SJCRH30 (cell line): ENCODE data around the gene THSD7B. TPM values are rescaled to one million over a fixed set of nuclear protein-coding genes. Genes with fewer than 3 reads are reported as not detected.
"Not testable (repeated sequence)": the region's sequence is repeated elsewhere in the genome, so short reads cannot be mapped to it uniquely, and the experiment has no call there.

Experiments
- DNase-seq, 2 experiments: peaks; one replicate each; pipeline ENCODE4 v3.0.0-alpha.2; 2015 to 2020
- H3K27ac ChIP-seq: fragments of 250-450 bp; sonication (Bioruptor Pico); 2 replicates; pipeline ENCODE4 v1.5.1; 2020; ENCODE audit warnings: mild to moderate bottlenecking, moderate library complexity
- H3K27me3 ChIP-seq: fragments of 250-450 bp; sonication (Bioruptor Pico); 2 replicates; pipeline ENCODE4 v1.5.1; 2020; ENCODE audit warnings: mild to moderate bottlenecking, moderate library complexity
- H3K36me3 ChIP-seq: fragments of 250-450 bp; sonication (Bioruptor Pico); 2 replicates; pipeline ENCODE4 v1.5.1; 2020; ENCODE audit warnings: mild to moderate bottlenecking, moderate library complexity
- H3K4me1 ChIP-seq: fragments of 250-450 bp; sonication (Bioruptor Pico); 2 replicates; pipeline ENCODE4 v1.5.1; 2020; ENCODE audit warnings: mild to moderate bottlenecking, moderate library complexity
- H3K4me3 ChIP-seq: fragments of 250-450 bp; sonication (Bioruptor Pico); 2 replicates; pipeline ENCODE4 v1.5.1; 2020; ENCODE audit warnings: mild to moderate bottlenecking, moderate library complexity
- H3K9me3 ChIP-seq: fragments of 250-450 bp; sonication (Bioruptor Pico); replicated peaks from 2 replicates; pipeline ENCODE4 v1.5.1; 2020; ENCODE audit warnings: mild to moderate bottlenecking, moderate library complexity
- total RNA-seq: library from RNA; depleted of rRNA; stranded (reverse); fragments of >200 nt; shearing (Covaris generic); gene quantifications from 2 replicates; pipeline ENCODE4 v1.2.3, GENCODE V29; 2014

THSD7B gene
- total RNA-seq, 1 experiment from 2014 or later, result 0.18 TPM

- no peaks in the 10 kb centered on the region for H3K4me1 ChIP-seq
- H3K36me3 ChIP-seq, result no peaks in the 10 kb centered on the region
- no peak for DNase-seq
- H3K4me3 ChIP-seq, result no peak overlapping the region
- no peak overlapping the region for H3K27ac ChIP-seq
- no peaks in the 10 kb centered on the region for H3K9me3 ChIP-seq
- H3K27me3 ChIP-seq, result 0 out of 2 replicates have a peak, but pooled peaks cover 2% of the 10 kb centered on the region
Observed at GRCh38 chr2:137007938-137008337, 242.6 kb downstream of the THSD7B start.

- no peaks in the 10 kb centered on the region for H3K36me3 ChIP-seq
- H3K27me3 ChIP-seq, result 0 out of 2 replicates have a peak, but pooled peaks cover 2% of the 10 kb centered on the region
- H3K9me3 ChIP-seq, result no peaks in the 10 kb centered on the region
- DNase-seq, result no peak
- no peak overlapping the region for H3K4me3 ChIP-seq
- H3K4me1 ChIP-seq, result no peaks in the 10 kb centered on the region
- no peak overlapping the region for H3K27ac ChIP-seq
Observed at GRCh38 chr2:137009953-137010352, 244.6 kb downstream of the THSD7B start.

GRCh38 chr2:137020452-137021196 lies 255.3 kb downstream of the THSD7B start:
- no peaks in the 10 kb centered on the region for H3K9me3 ChIP-seq
- H3K27ac ChIP-seq, result no peak overlapping the region
- H3K4me1 ChIP-seq, result no peaks in the 10 kb centered on the region
- no peak overlapping the region for H3K4me3 ChIP-seq
- H3K27me3 ChIP-seq, result no peaks in the 10 kb centered on the region
- H3K36me3 ChIP-seq, result no peaks in the 10 kb centered on the region
- no peak for DNase-seq

- no peak for DNase-seq
- H3K36me3 ChIP-seq, result no peaks in the 10 kb centered on the region
- no peaks in the 10 kb centered on the region for H3K27me3 ChIP-seq
- no peak overlapping the region for H3K27ac ChIP-seq
- H3K9me3 ChIP-seq, result no peaks in the 10 kb centered on the region
- H3K4me3 ChIP-seq, result no peak overlapping the region
- no peaks in the 10 kb centered on the region for H3K4me1 ChIP-seq
Observed at GRCh38 chr2:137021763-137022162, 256.4 kb downstream of the THSD7B start.

GRCh38 chr2:137023205-137023604 lies 257.9 kb downstream of the THSD7B start:
- DNase-seq, result no peak
- Histone ChIP-seq H3K27me3 (no peaks in the 10 kb centered on the region), H3K27ac (no peak overlapping the region), H3K4me3 (no peak overlapping the region), H3K9me3 (no peaks in the 10 kb centered on the region), H3K36me3 (no peaks in the 10 kb centered on the region), H3K4me1 (no peaks in the 10 kb centered on the region)

- Histone ChIP-seq H3K4me3 (no peak overlapping the region), H3K27me3 (no peaks in the 10 kb centered on the region)
Observed at GRCh38 chr2:137031731-137032130, 266.4 kb downstream of the THSD7B start.

GRCh38 chr2:137036619-137037018 lies 271.3 kb downstream of the THSD7B start:
- Histone ChIP-seq H3K36me3 (no peaks in the 10 kb centered on the region), H3K27ac (no peak overlapping the region), H3K27me3 (no peaks in the 10 kb centered on the region), H3K4me1 (no peaks in the 10 kb centered on the region), H3K9me3 (no peaks in the 10 kb centered on the region), H3K4me3 (no peak overlapping the region)
- no peak for DNase-seq

More at GRCh38 chr2:137031731-137032130, 266.4 kb downstream of the THSD7B start:
- no peaks in the 10 kb centered on the region for H3K36me3 ChIP-seq
- DNase-seq, result no peak
- no peak overlapping the region for H3K27ac ChIP-seq
- H3K9me3 ChIP-seq, result no peaks in the 10 kb centered on the region
- H3K4me1 ChIP-seq, result no peaks in the 10 kb centered on the region

GRCh38 chr2:137039482-137040152 lies 274.3 kb downstream of the THSD7B start:
- no peak for DNase-seq
- H3K36me3 ChIP-seq, result no peaks in the 10 kb centered on the region
- H3K4me1 ChIP-seq, result no peaks in the 10 kb centered on the region

GRCh38 chr2:137047369-137047768 lies 282.0 kb downstream of the THSD7B start:
- H3K27me3 ChIP-seq, result no peaks in the 10 kb centered on the region
- H3K9me3 ChIP-seq, result no peaks in the 10 kb centered on the region
- no peak overlapping the region for H3K4me3 ChIP-seq
- H3K36me3 ChIP-seq, result no peaks in the 10 kb centered on the region
- no peak overlapping the region for H3K27ac ChIP-seq
- DNase-seq, result no peak
- no peaks in the 10 kb centered on the region for H3K4me1 ChIP-seq

More at GRCh38 chr2:137039482-137040152, 274.3 kb downstream of the THSD7B start:
- Histone ChIP-seq H3K9me3 (no peaks in the 10 kb centered on the region), H3K27ac (no peak overlapping the region), H3K4me3 (no peak overlapping the region), H3K27me3 (no peaks in the 10 kb centered on the region)

GRCh38 chr2:137048455-137048854 lies 283.1 kb downstream of the THSD7B start:
- Histone ChIP-seq H3K4me3 (no peak overlapping the region), H3K36me3 (no peaks in the 10 kb centered on the region), H3K27ac (no peak overlapping the region), H3K9me3 (no peaks in the 10 kb centered on the region), H3K4me1 (no peaks in the 10 kb centered on the region), H3K27me3 (no peaks in the 10 kb centered on the region)
- no peak for DNase-seq

- no peak overlapping the region for H3K27ac ChIP-seq
- no peaks in the 10 kb centered on the region for H3K9me3 ChIP-seq
- H3K36me3 ChIP-seq, result no peaks in the 10 kb centered on the region
- no peaks in the 10 kb centered on the region for H3K27me3 ChIP-seq
- no peaks in the 10 kb centered on the region for H3K4me1 ChIP-seq
- H3K4me3 ChIP-seq, result no peak overlapping the region
- no peak for DNase-seq
Observed at GRCh38 chr2:137049518-137049917, 284.2 kb downstream of the THSD7B start.

- Histone ChIP-seq H3K36me3 (no peaks in the 10 kb centered on the region), H3K27me3 (0 out of 2 replicates have a peak, but pooled peaks cover under 1% of the 10 kb centered on the region), H3K27ac (no peak overlapping the region), H3K4me1 (no peaks in the 10 kb centered on the region), H3K9me3 (no peaks in the 10 kb centered on the region), H3K4me3 (no peak overlapping the region)
- DNase-seq, result no peak
Observed at GRCh38 chr2:137050949-137051348, 285.6 kb downstream of the THSD7B start.

GRCh38 chr2:137051778-137052398 lies 286.5 kb downstream of the THSD7B start:
- Histone ChIP-seq H3K9me3 (no peaks in the 10 kb centered on the region), H3K27me3 (0 out of 2 replicates have a peak, but pooled peaks cover 4% of the 10 kb centered on the region)

GRCh38 chr2:137056704-137057103 lies 291.4 kb downstream of the THSD7B start:
- Histone ChIP-seq H3K27me3 (0 out of 2 replicates have a peak, but pooled peaks cover 4% of the 10 kb centered on the region), H3K36me3 (no peaks in the 10 kb centered on the region), H3K9me3 (no peaks in the 10 kb centered on the region), H3K4me3 (no peak overlapping the region), H3K27ac (no peak overlapping the region), H3K4me1 (no peaks in the 10 kb centered on the region)
- no peak for DNase-seq

More at GRCh38 chr2:137051778-137052398, 286.5 kb downstream of the THSD7B start:
- H3K27ac ChIP-seq, result no peak overlapping the region
- no peaks in the 10 kb centered on the region for H3K36me3 ChIP-seq
- no peak for DNase-seq
- no peak overlapping the region for H3K4me3 ChIP-seq
- no peaks in the 10 kb centered on the region for H3K4me1 ChIP-seq

- not testable (repeated sequence) for H3K36me3 ChIP-seq, H3K27ac ChIP-seq, H3K4me1 ChIP-seq, H3K9me3 ChIP-seq, DNase-seq, H3K27me3 ChIP-seq, H3K4me3 ChIP-seq
Observed at GRCh38 chr2:137076111-137076765, 310.9 kb downstream of the THSD7B start.
